Heart right ventricle (tissue), 16 donors: ENCODE measurements around the gene RAB31. TPM values are rescaled to one million over a fixed set of nuclear protein-coding genes. Genes with fewer than 3 reads are reported as not detected.
A peak's percentile ranks its signal among the peaks of the same experiment; 100 is the strongest.
"Not testable (repeated sequence)": the region's sequence is repeated elsewhere in the genome, so short reads cannot be mapped to it uniquely, and the experiment has no call there.

ENCODE experiments used
- ATAC-seq, 8 donors: fragments of 200-7000 bp; cut with Tn5 transposase; one replicate each; pipeline ENCODE4 v1.9.1; 2020; ENCODE audit warnings: mild to moderate bottlenecking in 8 of 8, moderate library complexity in 8 of 8, moderate number of reproducible peaks in 1 of 8
- DNase-seq, 2 donors: peaks; one replicate each; pipeline ENCODE4 v3.0.0-alpha.2; 2020
- H3K27ac ChIP-seq, 10 donors: fragments of 200-600 bp; sonication (generic) in 2 of 10; one replicate each; pipeline versions ENCODE4 v1.5.0 to v1.8.0; 2020 to 2022; ENCODE audit warnings: mild to moderate bottlenecking in 3 of 10
- H3K27me3 ChIP-seq, 7 donors: fragments of 200-600 bp; one replicate each; pipeline ENCODE4 v1.8.0; 2021 to 2022; ENCODE audit warnings: mild to moderate bottlenecking in 2 of 7
- H3K36me3 ChIP-seq, 9 donors: fragments of 200-600 bp; sonication (generic) in 1 of 9; one replicate each; pipeline versions ENCODE4 v1.5.0 to v1.8.0; 2020 to 2022; ENCODE audit warnings: mild to moderate bottlenecking in 2 of 9
- H3K4me1 ChIP-seq, 9 donors: fragments of 200-600 bp; sonication (generic) in 1 of 9; one replicate each; pipeline versions ENCODE4 v1.5.0 to v1.8.0; 2020 to 2022; ENCODE audit warnings: mild to moderate bottlenecking in 4 of 9
- H3K4me3 ChIP-seq, 10 donors: fragments of 200-600 bp; sonication (generic) in 2 of 10; one replicate each; pipeline versions ENCODE4 v1.5.0 to v1.8.0; 2020 to 2022; ENCODE audit warnings: mild to moderate bottlenecking in 7 of 10, moderate library complexity in 2 of 10
- H3K9me3 ChIP-seq, 11 donors: fragments of 200-600 bp in 10 of 11; sonication (generic) in 2 of 11; one replicate each; pipeline versions ENCODE4 v1.5.0 to v1.8.0; 2013 to 2022; ENCODE audit warnings: mild to moderate bottlenecking in 2 of 11, control low read depth in 1 of 11, moderate library complexity in 1 of 11
- WGBS, 2 donors: extraction: QIAGEN DNeasy Blood & Tissue Kit; methylation state at CpG; one replicate each; pipeline ENCODE4 v1.1.7; 2013; ENCODE audit warnings: inconsistent platforms in 1 of 2; 5-methylcytosine and 5-hydroxymethylcytosine counted together
- intact Hi-C, 10 donors: fragments of 100-400 bp; cut with DNase I; formaldehyde crosslinking; loops; one replicate each; pipeline versions ENCODE4 v1.11.1 to v1.14.2; 2022
- polyA plus RNA-seq, 2 donors: library from polyadenylated mRNA; stranded (reverse); fragments of 200-250 nt; gene quantifications; one replicate each; pipeline ENCODE4 v1.2.3, GENCODE V29; 2013
- total RNA-seq, 10 donors: library from RNA; stranded (reverse); fragmentation: NEBNext Ultra II Directional in 3 of 10; extraction: Animal tissue kit (Norgen Biotek cat#: 25700) in 3 of 10; gene quantifications; one replicate each; pipeline versions ENCODE4 v1.2.1 to v1.2.4, GENCODE V29; 2021 to 2023
- TF ChIP-seq, protein P1 (sequence below), 9 donors: fragments of 200-600 bp; sonication (generic) in 2 of 9; IDR thresholded peaks; one replicate each; pipeline versions ENCODE4 v1.5.0 to v1.8.0; 2021 to 2022; ENCODE audit warnings: antibody characterized with exemption in 9 of 9, mild to moderate bottlenecking in 5 of 9, moderate library complexity in 1 of 9
- donor health status: Arrhythmogenic right ventricular cardiomyopathy.
- donor health status: ischemic (EF 13 %, LVEDD 7.1; RV severe dilation, severe dysfunction).
- donor health status: healthy with polysubstance abuse.
- donor health status: DM: no; HTN: yes; CAD: no.
- donor health status: DM: no; HTN: no; CAD: no.
- donor health status: ischemic (EF 25% LVEDD 6.9; RV normal size, moderate dysfunction).
- donor health status: ischemic (EF 25% LVEDD 5.7; RV mildly dilated, moderate dysfunction).
- donor health status: healthy.
- donor health status: DM: yes; HTN: yes; CAD: no.
- donor health status: Ischemic cardiomyopathy.
- donor health status: ischemic (EF 35%, LVEDD 5.7; RV mildly dilated, moderate dysfunction).
- donor health status: nonischemic (EF 11% LVEDD 7.7; RV severe dilation, severe dysfunction).
- donor health status: DM: yes; HTN: yes; CAD: no.
- donor health status: PGD.
- donor health status: ischemic (EF 29% LVEDD 5.4; RV normal size, mild dysfunction).
- donor health status: nonischemic (EF 23%, LVEDD 6.1; RV moderate dilation, normal function).

RAB31 gene
- total and polyA plus RNA-seq, 12 donors, result 4.5 to 47.8 (median 16.6) TPM

DNA sequence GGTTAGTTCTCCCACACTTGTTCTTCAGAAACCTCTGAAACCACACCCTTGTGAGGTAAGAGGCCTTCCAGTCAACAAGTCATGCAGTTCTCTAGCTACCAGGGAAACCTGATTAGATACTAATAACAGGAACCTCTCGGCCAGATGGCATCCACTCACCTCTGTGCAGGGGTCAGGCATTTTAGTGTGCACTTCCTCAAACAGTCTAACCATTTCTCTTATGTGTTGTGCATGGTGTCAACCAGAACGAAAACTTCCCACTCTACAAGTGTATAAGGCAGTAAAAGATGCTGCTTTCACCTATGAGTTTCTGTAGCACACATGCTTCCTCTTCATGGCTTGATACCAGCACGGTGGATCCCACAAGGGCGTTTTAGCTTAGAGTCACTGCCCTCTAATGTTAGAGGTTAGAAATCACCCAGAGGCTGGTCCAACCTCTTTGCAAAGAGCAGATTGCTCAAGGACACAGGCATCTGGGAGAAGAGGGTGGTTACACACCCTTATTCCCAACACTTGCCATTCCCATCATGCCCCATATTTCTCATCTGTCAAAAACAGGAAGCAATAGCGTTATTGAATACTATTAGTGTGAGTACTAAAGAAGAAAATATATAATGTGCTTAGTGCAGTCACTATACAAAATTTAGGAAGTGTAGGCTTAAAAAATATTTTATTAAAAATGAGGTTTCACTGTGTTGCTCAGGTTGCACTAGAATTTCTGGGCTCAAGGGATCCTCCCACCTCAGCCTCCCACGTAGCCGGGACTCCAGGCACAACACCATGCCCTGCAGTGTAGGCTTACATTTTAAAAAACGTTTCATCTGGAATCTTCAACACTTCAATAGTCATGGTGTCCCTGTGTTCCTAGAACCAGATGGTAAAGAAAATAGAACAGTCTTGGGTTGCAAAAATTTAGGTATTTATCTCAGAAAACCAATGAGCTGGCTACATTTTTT, 34.5 kb upstream of the RAB31 start:
- Histone ChIP-seq H3K27ac (peak overlapping the region in 3 of 10 donors; percentile 6 to 49 (median 31)), H3K9me3 (peaks cover 0 to 8% (median 0%) of the 10 kb centered on the region in 11 donors), H3K36me3 (no peaks in the 10 kb centered on the region), H3K4me1 (peaks cover 0 to 17% (median 0%) of the 10 kb centered on the region in 9 donors), H3K27me3 (no peaks in the 10 kb centered on the region), H3K4me3 (no peak overlapping the region)
- TF ChIP-seq, protein P1, sequence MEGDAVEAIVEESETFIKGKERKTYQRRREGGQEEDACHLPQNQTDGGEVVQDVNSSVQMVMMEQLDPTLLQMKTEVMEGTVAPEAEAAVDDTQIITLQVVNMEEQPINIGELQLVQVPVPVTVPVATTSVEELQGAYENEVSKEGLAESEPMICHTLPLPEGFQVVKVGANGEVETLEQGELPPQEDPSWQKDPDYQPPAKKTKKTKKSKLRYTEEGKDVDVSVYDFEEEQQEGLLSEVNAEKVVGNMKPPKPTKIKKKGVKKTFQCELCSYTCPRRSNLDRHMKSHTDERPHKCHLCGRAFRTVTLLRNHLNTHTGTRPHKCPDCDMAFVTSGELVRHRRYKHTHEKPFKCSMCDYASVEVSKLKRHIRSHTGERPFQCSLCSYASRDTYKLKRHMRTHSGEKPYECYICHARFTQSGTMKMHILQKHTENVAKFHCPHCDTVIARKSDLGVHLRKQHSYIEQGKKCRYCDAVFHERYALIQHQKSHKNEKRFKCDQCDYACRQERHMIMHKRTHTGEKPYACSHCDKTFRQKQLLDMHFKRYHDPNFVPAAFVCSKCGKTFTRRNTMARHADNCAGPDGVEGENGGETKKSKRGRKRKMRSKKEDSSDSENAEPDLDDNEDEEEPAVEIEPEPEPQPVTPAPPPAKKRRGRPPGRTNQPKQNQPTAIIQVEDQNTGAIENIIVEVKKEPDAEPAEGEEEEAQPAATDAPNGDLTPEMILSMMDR (IDR thresholded peaks at IDR 0.05), result peak in 6 of 9 donors; percentile 19 to 55 (median 48)
- intact Hi-C loops, result loop anchor here in 5 of 10 donors (1.0 to 10.0 kb wide), 6 partner anchors 59 to 99 kb away; partner anchors contain the start of gene PPP4R1 (in 2 of the 5)
- DNase-seq, result peak in 1 of 2 donors; percentile 36
- peak; percentile 87 to 95 (median 91) for ATAC-seq
- 43 to 46% methylated on average over 8 of the region's 8 CpGs for WGBS, 2 donors

DNA sequence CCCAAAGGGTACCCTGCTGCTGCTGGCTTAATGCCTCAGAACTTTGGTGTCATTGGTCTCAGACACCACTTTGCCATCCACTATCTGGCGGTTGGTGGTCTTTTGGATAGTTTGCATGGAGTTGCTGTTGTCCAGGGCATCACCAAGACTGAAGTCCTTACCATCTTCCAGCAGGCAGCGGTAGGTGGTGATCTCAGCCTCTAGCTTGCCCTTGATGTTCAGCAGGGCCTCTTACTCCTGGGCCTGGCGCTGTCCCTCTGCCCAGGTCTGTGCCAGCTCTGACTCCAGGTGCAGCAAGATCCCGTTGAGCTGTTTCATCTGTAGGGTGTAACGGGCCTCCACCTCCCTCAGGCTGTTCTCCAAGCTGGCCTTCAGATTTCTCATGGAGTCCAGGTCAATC, 29.9 kb upstream of the RAB31 start:
- not testable (repeated sequence) for ATAC-seq
- intact Hi-C loops, result loop anchor here in 3 of 10 donors (10.0 kb wide), 2 partner anchors 63 to 103 kb away; partner anchors contain the start of gene PPP4R1 (in 1 of the 3)

DNA sequence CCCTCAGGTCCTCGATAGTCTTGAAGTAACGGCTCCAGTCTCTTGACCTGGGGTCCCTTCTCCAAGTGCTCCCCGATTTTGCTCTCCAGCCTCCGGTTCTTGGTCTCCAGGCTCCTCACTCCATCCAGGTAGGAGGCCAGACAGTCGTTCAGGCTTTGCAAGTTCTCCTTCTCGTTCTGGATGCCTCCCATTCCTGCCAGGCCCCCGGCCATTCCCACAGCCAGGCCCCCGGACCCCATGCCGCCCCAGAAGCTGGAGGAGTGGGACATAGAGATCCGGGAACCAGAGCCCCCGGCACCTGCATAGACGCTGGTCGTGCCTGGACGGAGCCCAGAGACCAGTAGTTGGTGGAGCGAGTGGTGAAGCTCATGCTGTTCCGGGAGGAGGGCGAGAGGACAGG, 29.0 kb upstream of the RAB31 start:
- Histone ChIP-seq H3K36me3 (no peaks in the 10 kb centered on the region), H3K27ac (no peak overlapping the region), H3K9me3 (peaks cover 0 to 8% (median 0%) of the 10 kb centered on the region in 11 donors), H3K4me3 (no peak overlapping the region), H3K27me3 (no peaks in the 10 kb centered on the region), H3K4me1 (peaks cover 0 to 14% (median 7%) of the 10 kb centered on the region in 9 donors)
- intact Hi-C loops, result loop anchor here in 3 of 10 donors (10.0 kb wide), 2 partner anchors 64 to 104 kb away; partner anchors contain the start of gene PPP4R1 (in 1 of the 3)
- no peak for DNase-seq
- TF ChIP-seq, protein P1 (IDR thresholded peaks at IDR 0.05), result no peak
- ATAC-seq, result no peak
- WGBS, 2 donors, result 94% methylated on average over 17 of the region's 17 CpGs

More for the DNA sequence above, 29.9 kb upstream of the RAB31 start:
- 92 to 94% methylated on average over 5 of the region's 5 CpGs for WGBS, 2 donors
- H3K4me1 ChIP-seq, result peaks cover 0 to 15% (median 0%) of the 10 kb centered on the region in 9 donors
- not testable (repeated sequence) for H3K9me3 ChIP-seq, H3K27me3 ChIP-seq, H3K36me3 ChIP-seq, DNase-seq, H3K27ac ChIP-seq, H3K4me3 ChIP-seq

DNA sequence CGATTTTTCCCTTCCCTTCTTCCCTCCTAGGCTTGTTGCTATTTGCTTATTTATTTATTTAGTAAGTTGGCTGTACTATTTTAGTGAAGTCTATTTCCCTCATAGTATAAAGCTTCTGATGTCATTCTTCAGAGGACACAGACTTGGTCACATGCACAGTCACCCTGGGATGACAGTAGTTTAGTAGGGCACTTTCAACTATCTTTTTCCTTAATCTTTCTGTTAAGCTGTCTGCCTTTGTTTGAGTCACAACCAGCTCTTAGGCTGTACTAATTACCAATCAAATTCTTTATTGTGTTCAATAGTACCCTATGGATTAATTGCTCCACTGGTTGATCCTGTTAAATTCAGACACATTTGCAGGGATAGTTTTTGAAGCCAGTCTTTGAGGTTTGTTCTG, 26.9 kb upstream of the RAB31 start:
- Histone ChIP-seq H3K4me1 (peaks cover 0 to 35% (median 22%) of the 10 kb centered on the region in 9 donors), H3K27me3 (no peaks in the 10 kb centered on the region), H3K36me3 (no peaks in the 10 kb centered on the region), H3K9me3 (peaks cover 0 to 8% (median 0%) of the 10 kb centered on the region in 11 donors), H3K27ac (no peak overlapping the region), H3K4me3 (no peak overlapping the region)
- DNase-seq, result no peak
- ATAC-seq, result no peak
- intact Hi-C loops, result loop anchor here in 6 of 10 donors (5.0 to 10.0 kb wide), 5 partner anchors 69 to 274 kb away; partner anchors contain the start of gene PPP4R1 (in 1 of the 6)
- TF ChIP-seq, protein P1 (IDR thresholded peaks at IDR 0.05), result no peak
- WGBS, 2 donors, result 61 to 65% methylated on average over 1 of the region's 1 CpG
